ENCODE measurements around the gene REXO2.

REXO2 gene

DNA sequence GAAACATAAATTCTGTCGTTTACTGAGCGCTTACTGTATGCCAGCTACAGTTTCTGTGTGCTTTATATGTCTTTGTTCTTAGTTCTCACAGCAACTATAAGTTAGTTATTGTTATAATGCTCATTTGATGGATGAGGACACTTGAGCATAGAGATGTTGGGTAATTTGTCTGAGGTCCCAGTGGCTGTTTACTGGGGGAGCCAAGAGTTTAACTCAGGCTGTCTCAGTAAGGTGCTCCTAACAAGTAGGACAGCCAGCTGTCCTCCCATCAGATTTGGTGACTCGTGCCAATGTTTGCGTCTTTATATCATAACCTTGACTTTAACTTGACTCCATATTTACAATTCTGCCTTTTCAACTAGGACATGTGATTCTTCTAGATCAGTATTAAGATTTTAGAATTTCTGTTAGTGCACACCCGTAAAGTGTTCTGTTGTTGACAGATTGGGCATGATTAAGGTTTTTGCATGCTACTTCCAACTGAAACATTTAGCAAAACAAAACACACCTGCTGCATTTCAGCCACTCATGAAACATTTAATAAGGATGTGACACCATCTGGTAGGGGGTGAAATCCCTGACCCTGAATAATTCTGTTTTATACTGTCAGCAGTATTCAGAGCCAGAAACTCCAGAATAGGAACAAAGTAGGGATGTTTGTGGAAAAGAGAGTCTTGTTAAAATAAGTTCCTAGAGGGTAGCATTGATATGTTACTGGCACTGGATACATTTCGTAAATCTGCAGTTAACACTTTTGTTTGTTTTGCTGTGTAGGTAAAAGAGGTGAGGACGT is 1.9 kb downstream of the REXO2 start:
- no peak for DNase-seq (ENCODE audit: low read depth)

DNA sequence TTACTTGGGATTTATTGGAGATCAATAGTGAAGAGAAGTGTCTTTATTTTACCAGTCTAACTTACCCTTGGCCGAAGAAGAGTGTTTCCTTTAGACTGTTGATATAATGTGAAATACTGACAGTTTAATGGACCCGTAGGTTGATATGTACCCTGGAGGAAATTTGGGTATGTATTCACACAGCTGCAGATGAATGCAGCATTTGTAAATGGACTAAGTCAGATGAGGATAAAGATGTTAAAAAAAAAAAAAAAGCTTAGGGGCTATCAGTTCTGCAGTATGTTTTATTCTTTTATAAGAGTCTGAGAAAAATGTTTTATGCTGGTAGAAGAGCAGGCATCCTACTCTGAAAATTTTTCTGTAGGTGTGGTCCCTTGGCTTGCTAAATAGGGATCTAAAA is 2.7 kb downstream of the REXO2 start:
- no peak for DNase-seq (ENCODE audit: low read depth)

DNA sequence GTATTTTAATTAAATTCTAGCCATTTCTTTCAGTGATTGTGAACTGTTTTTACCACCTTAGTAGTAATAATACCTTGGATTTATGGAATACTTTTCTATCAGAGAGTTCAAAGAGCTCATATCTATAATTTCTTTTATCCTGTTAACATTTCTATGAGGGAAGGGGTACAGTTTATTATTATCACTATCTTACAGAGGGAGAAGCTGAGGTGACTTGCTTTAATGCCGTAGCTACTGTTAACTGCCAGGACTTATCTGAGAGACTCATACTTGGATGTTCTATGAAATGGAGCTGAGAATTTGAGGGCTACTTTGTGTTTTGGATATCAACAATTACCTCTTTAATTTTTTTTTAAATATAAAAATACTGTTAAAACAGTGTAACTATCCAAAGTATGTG is 3.3 kb downstream of the REXO2 start:
- no peak for DNase-seq (ENCODE audit: low read depth)

DNA sequence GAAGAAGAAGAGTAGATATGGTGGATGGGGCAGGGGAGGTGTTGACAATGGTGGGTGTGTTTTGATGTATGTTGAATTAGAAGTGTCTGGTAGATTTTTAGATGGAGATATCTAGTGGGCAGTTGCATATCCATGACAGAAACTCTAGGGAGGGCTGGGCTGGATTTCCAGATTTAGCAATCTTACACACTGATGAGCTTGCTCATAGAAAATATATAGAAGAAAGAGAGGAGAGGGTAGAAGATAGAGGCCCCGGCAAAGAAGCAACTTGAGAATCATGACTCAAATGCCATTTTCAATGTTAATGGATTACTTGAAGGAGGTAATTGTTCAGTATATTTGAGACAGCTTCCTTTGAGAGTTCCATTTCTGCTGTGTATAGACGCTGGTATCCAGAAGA is 8.2 kb downstream of the REXO2 start:
- DNase-seq (ENCODE audit: low read depth) = no peak

DNA sequence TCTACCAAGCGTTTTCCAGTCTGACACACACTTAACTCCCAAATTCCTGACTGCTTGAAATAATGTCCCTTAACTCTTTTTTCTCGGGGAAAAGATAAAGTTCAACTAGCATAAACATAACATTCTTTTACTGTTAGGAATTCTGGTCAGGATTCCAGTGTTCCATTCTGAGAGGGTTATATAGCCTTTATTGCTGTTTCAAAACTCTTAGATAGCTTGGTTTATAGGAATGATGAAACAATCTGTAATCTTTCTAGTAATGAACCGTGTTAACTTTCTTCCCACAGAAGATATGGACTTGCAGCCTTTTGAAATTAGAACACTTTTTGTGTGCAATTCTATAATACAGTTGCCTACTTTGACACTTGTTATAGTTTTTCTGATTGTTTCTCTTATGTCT is 8.6 kb downstream of the REXO2 start:
- DNase-seq (ENCODE audit: low read depth) = no peak

DNA sequence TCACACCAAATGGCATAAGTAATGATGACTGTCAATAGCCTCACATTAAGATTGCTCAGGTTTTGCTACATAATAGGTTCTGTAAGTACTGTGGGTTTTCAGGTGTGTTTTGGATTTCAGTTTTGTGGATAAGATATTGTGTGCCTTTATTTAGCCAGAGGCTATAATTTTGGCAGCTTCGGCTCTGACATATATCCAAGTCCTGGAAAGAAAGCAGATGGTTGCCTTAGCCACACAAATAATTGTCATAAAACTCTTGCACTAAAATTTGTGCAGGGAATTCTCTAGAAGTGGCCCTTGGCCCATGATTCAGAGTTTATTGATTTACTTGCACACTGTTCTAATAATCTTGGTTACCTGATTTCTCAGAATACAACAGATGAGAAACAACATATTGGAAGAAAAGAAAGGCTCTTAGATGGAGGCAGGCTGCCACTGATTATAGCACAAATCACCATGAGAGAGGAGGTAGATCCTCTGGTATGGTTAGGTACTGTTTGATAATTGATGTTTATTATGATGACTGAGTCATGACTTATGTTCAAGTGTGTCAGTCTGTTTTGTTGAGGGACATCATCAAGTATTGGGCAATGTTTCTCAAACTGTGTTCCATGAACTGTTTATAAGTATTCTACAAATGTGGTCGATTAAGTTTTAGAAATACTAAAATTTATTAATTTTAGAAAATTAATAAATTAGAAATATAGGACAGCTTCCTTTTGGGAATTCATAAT is 9.6 kb downstream of the REXO2 start:
- no peak for DNase-seq (ENCODE audit: low read depth)

DNA sequence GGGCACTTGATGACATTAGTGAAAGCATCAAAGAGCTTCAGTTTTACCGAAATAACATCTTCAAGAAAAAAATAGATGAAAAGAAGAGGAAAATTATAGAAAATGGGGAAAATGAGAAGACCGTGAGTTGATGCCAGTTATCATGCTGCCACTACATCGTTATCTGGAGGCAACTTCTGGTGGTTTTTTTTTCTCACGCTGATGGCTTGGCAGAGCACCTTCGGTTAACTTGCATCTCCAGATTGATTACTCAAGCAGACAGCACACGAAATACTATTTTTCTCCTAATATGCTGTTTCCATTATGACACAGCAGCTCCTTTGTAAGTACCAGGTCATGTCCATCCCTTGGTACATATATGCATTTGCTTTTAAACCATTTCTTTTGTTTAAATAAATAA is 10.6 kb downstream of the REXO2 start:
- DNase-seq (ENCODE audit: low read depth) = no peak

DNA sequence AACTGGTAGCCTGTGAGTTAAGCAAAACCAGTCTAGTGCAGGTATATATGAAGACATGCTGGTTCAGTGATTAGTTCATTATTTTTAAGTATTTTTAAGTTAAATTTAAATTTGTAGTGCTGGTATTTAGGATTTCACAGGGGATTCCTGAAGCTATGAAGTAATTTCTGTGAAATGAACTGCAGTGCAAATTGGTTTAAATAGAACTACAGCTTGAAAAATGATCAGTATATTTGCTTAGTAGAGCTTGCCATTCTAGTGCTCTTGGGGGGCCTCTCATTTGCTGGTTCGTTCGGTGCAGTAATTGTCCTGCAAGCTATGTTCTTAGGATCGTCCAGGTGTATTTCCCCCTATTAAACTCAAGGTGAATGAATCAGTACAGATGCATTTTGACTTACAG is 13.1 kb downstream of the REXO2 start:
- no peak for DNase-seq (ENCODE audit: low read depth)

DNA sequence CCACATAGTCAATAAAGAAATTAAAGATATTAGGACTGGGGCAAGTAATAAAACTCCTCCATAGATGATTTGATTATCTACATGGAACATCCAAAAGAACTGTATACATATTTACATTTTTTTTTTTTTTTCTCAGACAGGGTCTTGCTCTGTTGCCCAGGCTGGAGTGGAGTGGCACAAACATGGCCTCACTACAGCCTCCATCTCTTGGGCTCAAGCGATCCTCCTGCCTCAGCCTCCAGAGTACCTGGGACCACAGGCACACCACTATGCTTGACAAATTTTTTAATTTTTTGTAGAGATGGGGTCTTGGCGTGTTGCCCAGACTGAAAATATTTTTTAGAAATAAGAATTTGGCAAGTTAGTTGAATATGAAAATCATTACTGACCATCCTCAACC is 24.7 kb downstream of the REXO2 start:
- no peak for DNase-seq (ENCODE audit: low read depth)

DNA sequence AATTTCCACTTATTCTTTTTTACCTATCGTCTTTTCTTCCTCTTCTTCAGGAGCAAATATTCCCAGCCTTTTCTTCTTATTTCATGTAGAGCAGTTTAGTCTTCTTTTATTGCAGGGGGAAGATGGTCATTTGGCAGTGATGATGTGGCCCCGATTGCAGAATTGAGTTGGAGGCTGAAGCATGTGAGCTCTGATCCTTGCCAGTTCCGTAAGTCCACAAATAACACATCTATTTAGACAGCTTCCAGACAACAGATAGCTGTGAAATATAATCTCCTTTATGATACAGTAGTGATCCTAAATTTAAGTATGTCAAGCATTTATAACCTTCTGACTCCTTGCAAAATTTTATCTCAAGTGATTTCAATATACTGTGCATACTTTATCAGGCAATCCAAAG is 27.5 kb downstream of the REXO2 start:
- no peak for DNase-seq (ENCODE audit: low read depth)

DNA sequence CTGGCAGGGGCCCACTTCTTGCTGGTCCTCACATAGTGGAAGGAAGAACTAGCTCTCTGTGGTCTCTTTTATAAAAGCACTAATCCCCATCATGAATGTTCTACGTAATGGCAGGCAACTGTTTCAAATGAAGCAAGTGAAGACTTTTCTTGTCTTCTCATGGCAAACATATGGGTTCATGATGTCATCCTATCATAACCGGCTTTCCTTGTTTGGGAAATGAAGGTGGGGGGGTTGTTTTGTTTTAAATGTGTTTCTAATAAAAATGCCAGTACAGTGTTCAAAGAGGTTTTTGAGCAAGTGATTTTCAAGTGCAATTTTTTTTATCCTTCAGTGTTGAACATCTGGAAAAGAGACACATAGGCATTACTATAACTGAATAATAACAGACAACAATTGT is 33.4 kb downstream of the REXO2 start:
- DNase-seq (ENCODE audit: low read depth) = no peak

DNA sequence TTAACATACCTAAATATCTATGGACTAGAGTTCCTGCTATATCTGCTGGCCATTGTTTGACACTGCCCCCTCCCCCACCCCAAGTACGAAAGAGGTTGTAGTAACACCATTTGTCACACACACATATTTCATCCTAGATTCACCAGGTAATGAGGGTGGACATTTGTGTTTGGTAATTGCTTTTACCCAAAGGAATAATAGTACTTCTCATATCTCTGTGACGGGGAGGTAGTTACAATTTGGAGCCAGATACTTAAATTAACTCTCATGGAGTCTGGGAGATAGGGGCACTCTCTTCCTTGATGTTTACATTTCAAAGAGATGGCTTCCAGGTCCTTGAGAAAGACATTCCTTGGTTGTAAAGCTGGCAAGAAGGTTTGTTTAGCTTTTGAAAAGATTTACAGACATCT is 38.7 kb downstream of the REXO2 start:
- no peak for DNase-seq (ENCODE audit: low read depth)

DNA sequence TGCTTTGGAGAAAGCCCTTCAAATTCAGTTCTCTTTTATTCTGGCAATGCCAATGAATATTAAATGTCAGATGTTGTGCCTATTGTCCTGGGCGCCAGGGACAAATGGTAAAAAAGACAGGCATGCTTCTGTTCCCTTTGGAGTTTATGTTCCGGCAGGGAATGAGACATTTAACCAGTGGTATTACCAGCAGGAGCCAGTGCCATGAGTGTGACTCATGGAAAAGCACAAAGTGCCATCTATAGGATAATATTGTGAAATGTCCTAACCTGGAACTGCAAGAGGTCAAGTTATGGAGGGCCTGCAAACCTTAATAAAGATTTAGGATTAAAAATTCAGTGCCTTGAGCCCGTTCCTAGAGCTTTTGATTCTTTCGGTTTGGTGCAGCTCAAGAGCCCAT is 39.5 kb downstream of the REXO2 start:
- DNase-seq (ENCODE audit: low read depth) = no peak

DNA sequence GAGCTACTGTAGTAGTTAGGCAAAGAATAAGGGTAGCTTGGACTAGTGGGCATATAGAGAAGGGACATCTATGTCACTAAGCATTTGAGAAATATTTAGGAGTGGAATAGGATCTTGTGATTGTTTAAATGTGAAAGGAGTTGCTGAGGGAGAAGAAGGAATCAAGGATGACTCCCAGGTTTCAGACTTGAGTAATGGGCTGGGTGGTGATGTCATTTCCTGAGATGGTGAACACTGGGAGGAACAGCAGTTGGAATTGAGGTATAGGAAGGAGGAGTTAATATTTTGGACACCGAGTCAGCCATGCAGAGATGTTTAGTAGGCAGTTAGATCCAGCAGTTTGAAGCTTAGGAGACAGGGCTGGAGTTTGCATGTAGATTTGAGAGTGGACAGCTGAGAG is 40.1 kb downstream of the REXO2 start:
- no peak for DNase-seq (ENCODE audit: low read depth)

DNA sequence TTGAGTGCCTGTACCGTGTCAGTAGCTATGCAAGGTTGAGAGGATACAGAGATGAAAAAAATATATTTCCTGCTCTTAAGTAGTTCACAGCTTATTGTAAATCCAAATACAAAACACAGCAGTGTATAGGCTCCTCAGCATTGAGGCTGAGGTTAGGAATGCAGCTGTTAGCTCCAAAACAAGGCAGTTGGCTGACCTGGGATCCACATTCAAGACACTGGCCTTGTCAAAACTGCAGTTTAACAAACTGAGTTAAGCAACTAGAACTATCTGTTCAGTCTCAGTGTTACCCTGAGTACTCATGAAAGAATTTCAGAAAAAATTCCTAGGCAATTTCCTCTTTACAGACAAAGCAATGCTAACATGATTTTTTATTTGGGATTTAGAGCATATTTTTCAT is 42.8 kb downstream of the REXO2 start:
- DNase-seq (ENCODE audit: low read depth) = no peak

DNA sequence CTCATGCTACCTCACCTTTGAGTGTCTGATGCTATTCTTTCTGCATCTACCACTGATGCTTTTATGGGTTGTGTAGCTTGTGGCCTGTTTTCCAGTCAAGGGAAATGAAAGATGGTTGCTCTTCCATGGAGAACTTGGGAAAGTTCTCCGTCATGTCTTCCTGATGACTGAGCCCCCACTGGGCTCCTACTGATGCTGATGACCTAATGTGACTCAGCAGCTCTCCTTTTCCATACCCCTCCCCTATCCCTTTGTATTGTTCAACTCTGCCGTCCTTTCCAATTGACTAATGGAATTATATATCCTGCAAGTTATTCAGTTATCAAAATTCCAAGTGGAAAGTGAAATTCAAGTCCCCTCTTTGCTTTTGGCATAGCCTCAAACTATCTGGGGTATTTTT is 44.7 kb downstream of the REXO2 start:
- no peak for DNase-seq (ENCODE audit: low read depth)

DNA sequence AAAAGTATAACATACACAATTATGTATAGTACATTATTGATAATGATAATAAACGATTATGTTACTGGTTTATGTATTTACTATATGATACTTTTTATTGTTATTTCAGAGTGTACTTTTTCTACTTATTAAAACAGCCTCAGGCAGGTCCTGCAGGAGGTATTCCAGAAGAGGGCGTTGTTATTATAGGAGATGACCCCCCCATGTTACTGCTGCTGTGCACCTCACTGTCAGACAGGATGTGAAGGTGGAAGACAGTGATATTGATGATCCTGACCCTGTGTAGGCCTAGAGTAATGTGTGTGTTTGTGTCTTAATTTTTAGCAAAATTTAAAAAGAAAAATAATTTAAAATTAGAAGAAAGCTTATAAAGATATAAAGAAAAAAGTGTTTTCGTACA is 57.6 kb downstream of the REXO2 start:
- DNase-seq (ENCODE audit: low read depth) = no peak

DNA sequence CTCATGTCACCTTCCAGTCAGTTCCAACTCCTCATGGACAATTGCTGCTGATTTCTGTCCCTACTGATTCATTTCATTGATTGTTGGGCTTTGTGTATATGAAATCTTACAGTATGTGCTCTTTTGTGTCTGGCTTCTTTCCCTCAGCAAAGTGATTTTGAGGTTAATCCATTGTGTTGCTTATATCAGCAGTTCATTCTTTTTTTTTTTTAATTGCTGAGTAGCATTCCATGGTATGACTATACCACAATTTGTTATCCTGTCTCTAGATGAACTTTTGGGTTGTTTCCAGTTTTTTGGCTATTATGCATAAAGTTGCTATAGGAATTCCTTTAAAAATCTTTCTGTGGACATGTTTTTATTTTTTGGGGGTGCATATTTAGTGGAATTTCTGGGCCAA is 60.5 kb downstream of the REXO2 start:
- DNase-seq (ENCODE audit: low read depth) = no peak

Data from activated T-cell treated with anti-CD3 and anti-CD28 coated beads for 1 hour (primary cell).